ENCODE data around the gene ZBTB42. TPM values are rescaled to one million over a fixed set of nuclear protein-coding genes. Genes with fewer than 3 reads are reported as not detected.
A peak's percentile ranks its signal among the peaks of the same experiment; 100 is the strongest.

Gene ZBTB42
- polyA plus RNA-seq, 5 donors, result 6.1 to 11.9 (median 6.5) TPM

DNA sequence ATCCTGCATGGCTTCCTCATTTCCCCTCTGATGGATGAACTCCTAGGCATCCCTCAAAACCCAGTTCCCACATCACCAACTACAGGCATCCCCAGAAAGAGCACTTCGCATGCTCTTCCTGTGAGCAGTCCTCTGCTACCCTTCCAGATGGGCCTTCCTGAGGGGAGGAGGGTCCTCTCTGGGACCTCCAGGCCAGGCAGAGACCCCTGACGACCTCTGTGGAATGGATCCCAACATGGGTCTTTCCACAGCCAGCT lies 7.3 kb upstream of the ZBTB42 start:
- DNase-seq, result no peak

DNA sequence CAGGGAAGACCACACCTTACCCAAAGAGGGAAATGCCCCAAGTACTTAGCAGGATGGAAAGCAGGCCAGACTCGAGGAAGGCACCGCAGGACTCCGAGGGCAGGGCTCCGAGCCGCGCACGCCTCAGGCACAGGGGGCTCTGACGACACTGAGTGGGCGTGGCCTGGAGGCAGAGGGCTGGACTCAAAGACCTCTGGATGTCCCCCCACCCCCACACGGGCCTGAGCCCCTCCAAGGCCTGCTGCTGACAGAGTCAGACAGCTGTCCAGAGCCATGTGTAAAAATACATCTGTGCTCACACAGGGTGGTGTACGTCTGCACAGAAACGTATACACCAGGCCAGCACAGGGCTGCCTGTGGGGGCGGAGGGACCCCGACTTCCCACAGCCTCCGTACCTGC lies 6.8 kb upstream of the ZBTB42 start:
- no peak for DNase-seq

DNA sequence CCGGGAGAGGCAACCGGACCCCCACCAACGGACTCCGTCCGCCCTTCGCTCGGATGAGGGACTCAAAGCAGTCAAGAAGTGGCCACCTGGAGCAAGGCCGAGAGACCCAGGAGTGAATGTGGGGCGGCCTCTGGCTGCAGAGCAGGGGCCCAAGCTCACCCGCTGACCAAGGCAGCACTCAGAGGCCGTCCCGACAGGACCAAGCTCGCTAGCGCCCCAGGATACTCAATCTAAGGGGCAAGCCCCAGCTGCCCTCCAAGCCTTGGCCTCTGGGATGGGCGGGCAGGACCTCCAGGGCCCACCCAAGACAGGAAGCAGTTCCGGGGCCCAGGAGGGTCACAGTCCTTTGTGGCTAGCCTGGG lies 6.3 kb upstream of the ZBTB42 start:
- DNase-seq, result no peak

DNA sequence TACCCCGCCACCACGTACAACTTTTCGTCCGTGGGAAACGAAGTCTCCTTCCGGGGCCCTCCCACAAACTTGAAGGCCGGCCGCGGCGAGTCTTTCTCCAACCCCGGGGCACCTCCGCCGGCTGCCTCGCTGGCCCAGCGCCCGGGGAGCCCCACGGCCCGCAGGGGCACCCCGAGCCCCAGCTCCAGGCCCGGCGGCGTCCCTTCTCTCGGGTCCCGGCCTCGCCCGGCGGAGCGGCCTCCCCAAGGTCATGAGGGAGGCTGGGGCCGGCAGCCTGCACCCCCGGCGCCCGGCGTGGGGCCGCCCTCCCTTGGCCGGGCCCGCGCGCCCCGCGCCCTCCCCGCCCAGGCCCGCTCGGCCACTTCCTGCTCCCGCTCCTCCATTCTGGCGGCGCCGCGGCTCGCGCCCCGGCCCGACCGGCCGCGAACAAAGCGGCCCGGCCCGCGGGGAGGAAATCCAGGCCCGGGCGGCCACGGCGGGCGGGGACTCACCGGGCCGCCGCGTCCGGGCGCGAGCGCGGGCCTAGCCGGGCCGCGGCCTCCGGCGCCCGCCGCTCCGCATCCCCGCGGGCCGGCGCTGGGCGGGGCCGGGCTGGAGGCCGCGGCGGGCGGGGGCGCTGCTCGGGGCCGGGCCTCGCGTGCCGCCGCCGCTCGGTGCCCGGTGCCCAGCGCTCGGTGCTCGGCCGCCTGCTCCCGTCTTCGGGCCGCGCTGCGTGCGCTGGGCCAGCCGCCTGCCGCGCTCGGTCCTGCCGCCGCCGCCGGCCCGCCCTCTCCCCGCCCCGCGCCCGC lies 5.7 kb upstream of the ZBTB42 start, which contains the start of gene AKT1:
Gene AKT1 (minus strand): TSS at position 756 of the 788 bp plus-strand sequence. CDS start 3,105 bp downstream, outside the sequence.
- no peak for DNase-seq

DNA sequence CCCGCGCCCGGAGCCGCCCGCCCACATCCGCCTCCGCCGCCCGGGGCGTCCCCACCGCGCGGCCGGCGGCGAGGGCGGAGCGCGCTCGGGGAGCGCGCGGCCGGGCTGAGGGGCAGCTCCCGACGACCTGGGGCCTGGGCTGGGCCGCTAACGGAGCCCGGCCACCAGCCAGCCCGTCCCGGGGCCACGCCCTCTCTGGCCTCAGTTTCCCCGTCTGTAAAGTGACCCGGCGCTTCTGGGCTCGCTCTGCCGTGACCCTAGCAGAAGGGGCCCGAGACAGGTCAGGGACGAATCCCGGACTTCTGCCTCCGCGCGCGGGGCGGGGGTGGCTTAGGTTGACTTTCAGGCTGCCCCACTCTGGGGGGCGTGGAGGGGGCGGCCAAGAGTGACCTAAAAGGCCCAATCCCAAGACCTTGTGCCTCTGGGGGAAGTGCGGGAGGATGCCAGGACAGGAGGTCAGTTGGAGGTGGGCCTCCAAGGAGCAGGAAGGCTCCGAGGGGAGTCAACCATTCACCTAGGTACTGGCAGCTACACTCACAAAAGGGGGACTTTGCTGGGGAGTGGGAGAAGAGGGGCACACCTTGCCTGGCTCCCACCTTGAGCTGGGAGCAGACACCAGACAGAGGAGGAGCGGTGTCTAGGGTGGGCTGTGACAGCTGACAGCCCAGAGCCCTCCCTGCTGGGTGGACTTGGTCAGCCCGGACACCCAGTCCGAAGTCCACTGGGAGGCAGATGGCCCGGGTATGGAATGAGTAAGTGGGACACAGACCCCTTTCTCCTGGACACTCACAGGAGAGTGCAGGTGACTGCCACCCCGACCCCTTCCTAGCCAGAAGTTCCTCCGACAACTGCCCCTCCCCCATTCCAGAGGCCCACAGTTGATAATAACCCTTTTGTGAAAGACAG lies 4.9 kb upstream of the ZBTB42 start:
- DNase-seq, result no peak

DNA sequence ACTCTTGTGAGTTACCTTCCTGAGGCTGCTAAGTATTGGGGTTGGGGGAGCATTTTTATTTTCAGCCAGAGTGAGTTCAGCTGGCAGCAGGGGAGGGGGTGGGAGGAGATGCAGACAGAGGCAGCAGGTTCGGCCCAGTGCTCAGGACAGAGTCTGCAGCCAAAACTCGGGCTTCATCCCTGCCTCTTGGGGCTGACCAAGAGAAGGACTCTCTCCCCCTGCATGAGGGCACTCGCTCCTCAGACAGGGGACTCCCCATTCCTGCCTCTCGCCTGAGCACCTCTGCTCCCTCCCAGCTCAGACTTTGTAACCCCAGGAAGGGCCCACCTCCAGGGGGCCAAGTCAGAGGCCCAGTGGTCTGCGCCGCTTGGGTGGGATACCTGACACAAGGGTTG lies 4.2 kb upstream of the ZBTB42 start:
- DNase-seq, result no peak

DNA sequence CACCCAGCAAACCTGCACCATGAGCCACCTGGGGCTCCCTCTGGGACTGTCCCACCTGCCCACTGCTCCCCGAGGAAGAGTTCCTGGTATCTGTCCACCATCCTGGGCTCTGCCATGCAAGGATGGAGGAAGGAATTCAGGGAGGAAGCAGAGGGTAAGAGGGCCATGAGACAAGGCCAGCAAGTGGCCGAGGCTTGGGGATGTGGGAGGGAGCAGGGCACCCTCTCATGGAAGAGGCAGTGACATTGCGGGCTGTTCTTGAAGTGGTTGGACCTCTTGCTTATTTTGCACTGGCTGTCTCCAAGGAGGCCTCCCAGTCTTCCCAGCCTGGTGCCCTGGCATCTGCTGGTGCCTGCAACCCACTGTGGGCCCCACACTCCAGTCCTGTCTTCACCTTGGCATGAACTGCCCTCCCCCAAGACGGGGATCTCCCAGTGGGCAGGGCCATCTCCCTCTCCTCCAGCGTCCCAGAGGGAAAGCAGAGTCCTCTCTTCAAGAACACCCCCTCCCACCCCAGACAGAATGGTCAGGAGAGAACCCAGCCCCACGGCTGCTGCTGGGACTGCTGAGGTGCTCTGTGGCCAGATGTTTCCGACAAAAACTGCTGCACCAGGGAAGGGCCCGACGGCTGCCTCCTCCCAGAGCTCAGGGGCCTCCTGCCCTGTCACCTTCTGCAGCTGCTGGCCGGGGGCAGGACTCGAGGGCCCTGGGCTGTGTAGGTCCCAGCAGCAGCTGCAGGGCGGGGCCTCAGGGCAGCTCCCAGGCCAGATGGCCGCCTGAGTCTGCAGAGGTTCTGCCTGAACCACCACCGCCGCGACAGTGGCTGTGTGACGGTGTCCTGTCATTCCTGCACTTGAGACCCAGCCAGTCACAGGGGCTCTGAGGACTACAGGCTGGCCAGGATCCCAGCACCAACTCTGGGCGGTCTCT lies 3.5 kb upstream of the ZBTB42 start:
- DNase-seq, result no peak

DNA sequence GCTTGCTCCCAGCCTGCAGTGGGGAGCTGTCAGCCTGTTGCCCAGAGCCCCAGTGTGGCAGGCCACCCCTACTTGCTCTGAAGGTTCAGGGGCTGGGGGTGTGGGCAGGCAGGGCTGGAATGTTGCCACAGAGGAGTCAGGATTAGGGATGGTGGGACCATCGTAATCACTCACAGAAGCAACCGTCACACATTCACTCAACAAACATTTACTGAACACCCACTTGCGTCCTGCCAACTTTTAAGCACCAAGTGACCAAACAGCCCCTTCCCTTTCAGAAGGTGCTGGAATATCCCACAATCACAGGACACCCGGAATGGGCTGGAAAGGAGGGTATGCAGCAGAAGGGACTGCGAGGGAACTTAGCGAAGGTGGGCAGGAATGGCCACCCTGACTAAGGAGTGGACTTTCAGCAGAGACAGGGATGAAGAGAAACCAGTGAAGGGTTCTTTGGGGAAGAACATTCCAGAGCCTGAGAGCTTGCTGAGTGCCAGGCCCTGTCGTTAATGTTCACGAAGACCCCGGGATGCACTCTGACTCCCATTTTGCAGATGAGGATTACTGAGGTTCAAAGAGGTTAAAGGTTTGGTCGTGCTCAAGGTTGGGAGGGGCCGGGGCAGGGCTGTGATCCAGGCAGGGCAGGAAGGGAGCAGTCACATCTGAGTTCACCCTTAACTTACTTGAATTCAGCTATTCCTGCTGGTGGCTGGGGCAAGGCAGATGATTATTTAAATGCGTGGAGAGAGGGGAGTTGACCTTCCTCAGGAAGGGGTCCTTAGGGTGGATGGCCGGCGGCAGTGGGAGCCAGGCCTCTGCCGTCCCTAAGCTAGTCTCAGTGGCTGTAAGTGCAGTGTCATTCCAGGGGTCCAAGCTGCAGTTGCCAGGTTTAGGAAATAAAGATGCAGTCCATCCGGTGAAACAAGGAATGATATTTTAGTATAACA lies 2.3 kb upstream of the ZBTB42 start:
- DNase-seq, result no peak

DNA sequence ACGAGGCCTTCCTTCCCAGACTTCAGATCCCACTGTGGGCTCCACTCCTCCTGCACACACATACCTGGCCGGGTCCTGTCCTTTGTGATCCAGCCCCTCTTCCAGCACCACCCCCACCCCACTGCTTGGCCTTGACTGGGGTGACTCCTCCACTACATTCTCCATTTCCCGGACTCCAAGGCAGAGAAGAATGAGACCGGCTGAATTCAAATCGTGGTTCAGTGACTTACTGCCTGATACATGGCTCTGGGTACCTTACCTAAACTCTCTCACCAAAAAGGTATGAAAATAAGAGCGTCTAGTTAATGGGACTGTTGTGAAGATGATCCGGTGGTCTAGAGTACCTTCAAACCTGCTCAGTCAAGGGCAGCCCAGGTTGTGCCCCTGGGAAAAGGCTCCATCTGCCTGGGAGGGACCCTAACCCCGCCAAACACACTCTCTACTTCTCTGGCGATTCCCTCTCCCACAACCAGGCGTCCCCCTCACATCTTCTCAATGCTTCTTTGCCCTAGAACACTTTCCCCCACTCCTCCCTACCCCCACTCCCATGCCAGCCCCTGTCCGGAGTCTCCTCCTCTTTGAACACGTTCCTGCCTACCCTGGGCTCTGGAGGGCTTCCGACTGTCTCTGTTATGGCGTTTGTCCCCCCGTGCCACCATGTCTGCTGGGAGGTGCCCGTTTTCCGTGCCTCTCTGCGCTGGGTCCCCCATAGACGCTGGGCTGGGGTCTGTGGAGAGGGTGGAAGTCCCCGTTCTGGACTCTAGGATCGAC lies 1.5 kb upstream of the ZBTB42 start:
- DNase-seq, result peak in 1 of 2 donors; percentile 69

DNA sequence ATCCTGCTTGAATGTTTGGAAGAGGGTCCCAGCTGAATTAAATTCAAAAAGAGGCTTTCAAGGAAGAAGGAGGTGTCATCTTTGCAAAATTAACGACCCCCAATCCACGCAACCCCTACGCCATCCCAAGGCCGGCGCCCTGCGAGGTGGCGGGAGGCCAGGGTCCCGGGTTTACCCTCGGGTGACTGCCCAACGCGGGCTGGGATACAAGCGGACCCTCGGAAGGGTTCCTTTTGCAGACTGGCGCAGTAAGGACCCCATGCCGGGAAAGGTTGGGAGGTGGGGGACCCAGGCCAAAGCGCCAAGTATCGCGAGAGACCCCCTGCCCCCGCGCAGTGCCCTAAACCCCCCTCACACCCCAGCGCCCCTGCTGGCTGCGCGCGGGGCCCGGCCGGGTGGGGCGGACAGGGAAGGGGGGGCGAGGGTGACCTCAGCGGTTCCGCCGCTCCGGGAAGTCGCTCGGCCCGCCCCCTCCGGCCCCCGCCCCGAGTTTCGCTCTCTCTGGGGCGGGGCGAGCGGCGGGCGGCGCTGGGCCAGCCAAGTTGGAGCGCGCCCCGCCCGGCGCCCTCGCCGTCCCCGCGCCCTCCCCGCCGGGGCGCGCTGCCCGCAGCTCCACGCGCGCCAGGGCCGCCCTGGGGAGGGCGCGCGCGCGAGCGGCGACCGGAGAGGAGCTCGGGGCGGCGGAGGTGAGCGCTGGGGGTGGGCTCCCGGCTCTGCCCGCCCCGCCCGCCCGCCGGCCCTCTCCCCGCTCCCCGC lies 708 bp upstream of the ZBTB42 start:
- peak; percentile 79 to 86 for DNase-seq

DNA sequence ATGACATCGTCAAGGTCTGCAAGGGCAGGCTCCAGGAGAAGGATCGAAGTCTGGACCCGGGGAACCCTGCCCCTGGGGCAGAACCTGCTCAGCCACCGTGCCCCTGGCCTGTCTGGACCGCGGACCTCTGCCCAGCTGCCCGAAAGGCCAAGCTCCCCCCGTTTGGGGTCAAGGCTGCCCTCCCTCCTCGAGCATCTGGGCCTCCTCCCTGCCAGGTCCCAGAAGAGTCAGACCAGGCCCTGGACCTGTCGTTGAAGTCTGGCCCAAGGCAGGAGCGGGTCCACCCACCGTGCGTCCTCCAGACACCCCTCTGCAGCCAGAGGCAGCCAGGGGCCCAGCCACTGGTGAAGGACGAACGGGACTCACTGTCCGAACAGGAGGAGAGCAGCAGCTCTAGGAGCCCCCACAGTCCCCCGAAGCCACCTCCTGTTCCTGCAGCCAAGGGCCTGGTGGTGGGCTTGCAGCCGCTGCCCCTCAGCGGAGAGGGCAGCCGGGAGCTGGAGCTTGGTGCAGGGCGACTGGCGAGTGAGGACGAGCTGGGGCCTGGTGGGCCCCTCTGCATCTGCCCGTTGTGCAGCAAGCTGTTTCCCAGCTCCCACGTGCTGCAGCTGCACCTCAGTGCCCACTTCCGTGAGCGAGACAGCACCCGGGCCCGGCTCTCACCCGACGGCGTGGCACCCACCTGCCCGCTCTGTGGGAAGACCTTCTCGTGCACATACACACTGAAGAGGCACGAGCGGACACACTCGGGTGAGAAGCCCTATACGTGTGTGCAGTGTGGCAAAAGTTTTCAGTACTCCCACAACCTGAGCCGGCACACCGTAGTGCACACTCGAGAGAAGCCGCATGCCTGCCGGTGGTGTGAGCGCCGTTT lies 856 bp downstream of the ZBTB42 start:
- no peak for DNase-seq

DNA sequence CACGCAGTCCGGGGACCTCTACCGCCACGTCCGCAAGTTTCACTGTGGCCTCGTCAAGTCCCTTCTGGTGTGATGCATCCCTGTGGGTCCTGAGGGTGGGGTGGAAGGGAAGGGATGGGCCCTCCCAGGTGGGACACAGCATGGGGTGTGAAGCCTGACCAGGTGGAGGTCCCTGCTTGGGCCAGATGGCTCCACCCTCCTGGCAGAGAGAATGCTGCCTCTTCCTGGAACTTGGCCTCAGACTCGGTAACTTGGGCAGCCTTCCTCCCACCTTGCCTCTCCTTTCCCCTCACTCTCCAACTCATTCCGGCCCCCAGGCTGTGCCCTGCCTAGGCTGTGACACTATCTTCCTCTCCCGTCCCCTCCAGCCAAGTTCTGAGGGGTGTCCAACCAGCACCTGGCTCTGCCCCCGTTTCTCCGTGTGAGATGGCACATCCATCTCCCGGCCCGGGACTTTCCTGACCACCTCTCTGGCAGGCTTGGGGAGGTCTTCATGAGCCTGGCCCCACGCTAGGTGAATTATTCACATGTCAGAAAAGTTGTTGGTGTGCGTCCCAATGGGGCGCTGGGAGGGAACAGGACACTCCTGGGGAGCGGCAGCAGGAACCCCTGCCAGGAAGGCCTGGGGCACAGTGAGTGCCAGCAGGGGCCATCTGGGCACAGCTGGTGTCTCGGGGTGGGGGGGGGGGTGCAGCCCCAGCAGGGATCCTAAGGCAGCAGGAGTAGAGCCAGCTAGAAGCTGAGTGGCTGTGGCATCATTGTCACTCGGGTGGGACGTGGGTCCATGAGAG lies 1.7 kb downstream of the ZBTB42 start:
- no peak for DNase-seq

DNA sequence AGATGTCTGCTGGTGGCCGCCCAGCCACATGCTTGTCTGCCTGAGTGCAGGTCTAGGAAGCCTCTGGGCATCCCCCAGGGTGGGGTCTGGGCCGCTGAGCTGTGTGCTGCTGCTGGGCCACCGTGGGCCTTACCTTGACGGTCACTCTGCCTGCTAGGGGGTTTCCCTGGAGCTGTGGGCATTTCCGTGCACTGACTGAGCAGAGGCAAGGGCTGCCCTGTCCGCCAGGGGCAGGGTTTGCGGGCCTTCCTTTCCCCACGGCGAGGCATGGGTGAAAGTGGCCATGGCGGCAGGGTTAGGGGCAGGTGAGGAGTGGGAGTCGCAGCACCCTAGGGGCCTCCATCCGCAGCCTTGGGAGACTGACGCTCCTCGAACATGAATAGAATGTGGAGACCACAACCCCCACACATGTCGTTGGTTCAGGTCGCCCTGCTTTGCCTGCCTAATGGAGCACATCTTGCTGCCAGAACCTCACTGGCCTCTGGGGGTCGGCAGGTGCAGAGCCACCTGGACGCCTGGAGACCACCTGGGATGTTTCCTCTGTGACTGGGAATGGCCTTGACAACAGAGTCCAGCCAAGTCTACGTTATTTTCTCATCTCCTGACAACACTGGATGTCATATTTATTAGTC lies 2.5 kb downstream of the ZBTB42 start:
- no peak for DNase-seq

DNA sequence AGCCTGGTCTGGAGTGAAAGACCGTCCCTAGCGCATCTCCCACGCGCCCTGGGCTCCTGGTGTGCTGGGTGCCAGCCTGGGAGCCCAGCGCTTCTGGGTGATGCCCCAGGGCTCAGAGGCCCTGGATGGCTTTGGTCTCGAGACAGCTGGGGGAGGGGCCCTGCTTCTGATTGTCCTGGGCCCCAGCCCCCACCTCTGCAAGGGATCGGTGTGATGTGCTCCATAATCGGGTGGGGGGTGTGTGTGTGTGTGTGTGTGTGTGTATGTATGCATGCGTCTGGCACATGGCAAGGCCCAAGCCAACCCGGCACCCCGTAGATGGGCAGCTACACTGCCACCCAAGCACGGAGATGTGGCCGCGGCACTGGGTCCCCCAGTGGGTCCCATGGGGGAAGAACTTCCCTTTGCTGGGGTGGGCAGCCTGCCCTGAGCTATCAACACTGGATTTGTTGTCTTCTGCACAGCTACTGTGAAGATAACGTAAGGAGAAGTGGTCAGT lies 3.1 kb downstream of the ZBTB42 start:
- DNase-seq, result no peak

DNA sequence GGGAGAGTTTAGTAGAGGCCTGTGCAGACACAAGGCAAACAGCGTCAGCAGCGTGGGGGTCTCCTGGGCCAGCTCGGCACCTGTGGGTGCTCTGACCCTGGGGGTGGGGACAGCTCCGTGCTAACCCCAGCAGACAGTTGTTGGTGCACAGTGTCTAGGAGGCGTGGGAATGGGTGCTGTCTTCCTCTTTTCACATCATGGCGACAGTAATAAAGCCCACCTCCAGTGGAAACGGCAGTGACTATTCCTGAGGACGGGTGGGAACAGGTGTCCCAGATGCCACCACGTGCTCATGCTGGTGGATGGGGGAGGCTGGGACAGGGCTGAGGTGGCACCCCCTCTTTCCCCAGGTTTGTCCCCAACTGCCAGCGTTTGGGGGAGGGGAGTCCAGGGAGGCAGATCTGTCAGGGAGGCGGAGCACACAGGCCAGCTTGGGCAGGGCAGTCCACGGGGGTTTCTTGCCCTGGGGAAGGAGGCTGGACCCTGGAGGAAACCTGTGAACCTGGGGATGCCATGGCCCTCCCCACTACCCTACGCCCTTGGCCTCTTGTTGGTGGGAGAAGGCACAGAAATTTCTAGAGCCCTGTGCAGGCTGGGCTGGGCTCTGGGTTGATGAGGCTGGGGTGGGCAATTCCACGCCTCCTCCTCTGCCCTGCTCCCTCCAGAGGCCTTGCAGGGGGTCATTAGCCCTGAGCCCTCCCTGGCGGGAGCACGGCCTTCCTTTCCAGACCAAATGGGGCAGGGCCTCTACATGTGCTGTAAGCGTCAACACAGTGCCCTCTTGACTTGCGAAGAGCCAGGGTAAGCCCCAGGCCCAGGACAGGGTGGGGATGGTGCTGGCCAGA lies 3.8 kb downstream of the ZBTB42 start:
- no peak for DNase-seq

DNA sequence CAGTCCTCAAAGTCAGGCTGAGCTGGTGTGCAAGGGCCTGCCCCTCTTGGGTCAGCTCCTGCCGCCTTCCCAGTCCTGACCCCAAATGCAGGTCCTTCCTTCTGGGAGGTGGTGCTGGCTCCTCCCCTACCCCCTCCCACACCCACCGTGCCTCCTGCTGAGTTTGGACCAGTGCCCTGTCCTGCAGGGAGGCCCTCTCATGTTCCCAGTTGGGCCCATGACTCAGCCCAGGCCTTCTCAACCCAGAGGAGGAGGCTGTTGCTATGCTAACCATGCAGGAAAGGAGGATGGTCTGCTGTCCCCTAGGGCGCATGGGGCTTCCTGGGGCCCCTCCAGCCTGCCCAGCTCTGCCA lies 4.4 kb downstream of the ZBTB42 start:
- DNase-seq, result no peak

Measured in right lung (tissue), 5 donors.